HepG2 (cell line): ENCODE results near the gene ZNF148.

Source experiments
- ESRRA ChIP-seq: sonication (generic); formaldehyde crosslinking; IDR thresholded peaks from 2 replicates; pipeline ENCODE4 v1.5.1; 2020; ENCODE audit warnings: mild to moderate bottlenecking, low read depth, missing genetic modification reagents
- EZH2 ChIP-seq: conservative IDR thresholded peaks from 2 replicates; pipeline ENCODE4 v1.6.1; 2012; ENCODE audit warnings: mild to moderate bottlenecking, low read depth, low read length, moderate library complexity
- HNRNPK ChIP-seq: fragments of 200-400 bp; formaldehyde crosslinking; IDR thresholded peaks from 2 replicates; pipeline ENCODE4 v1.6.1; 2018; ENCODE audit warnings: low read length, low read depth, moderate library complexity, mild to moderate bottlenecking; ENCODE audit not compliant: poor library complexity, severe bottlenecking
- KLF13 ChIP-seq: sonication (generic); formaldehyde crosslinking; IDR thresholded peaks from 2 replicates; pipeline ENCODE4 v1.4.0; 2020; ENCODE audit warnings: mild to moderate bottlenecking, missing genetic modification reagents
- POLR2AphosphoS5 ChIP-seq: IDR thresholded peaks from 2 replicates; pipeline ENCODE4 v1.6.1; 2012; ENCODE audit warnings: low read depth, low read length
- SMC3 ChIP-seq: IDR thresholded peaks from 2 replicates; pipeline ENCODE4 v1.6.1; 2011; ENCODE audit warnings: low read length, improper control_type of control experiment
- SSRP1 ChIP-seq: IDR thresholded peaks from 2 replicates; pipeline ENCODE4 v1.6.1; 2016; ENCODE audit warnings: control low read depth
- ZNF333 ChIP-seq: sonication (generic); formaldehyde crosslinking; IDR thresholded peaks from 2 replicates; pipeline ENCODE4 v1.4.0; 2020; ENCODE audit warnings: mild to moderate bottlenecking, missing genetic modification reagents, borderline replicate concordance

DNA sequence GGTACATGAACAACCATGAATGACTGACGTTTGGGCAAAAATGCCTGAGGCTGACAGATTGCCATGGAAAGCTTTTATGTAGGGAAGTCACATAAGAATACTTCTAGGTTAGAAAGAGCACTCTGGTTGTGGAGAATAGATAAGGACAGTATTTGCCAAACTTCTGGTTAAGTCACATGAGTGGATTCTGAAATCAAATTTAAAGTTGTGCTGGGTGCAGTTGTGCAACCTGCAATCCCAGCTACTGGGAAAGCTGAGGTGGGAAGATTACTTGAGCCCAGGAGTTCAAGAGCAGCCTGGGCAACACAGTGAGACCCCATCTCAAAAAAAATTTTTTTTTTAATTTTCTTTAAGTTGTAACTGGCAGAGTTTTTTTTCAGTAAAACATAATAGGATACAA, 7.2 kb upstream of the ZNF148 start:
- TF ChIP-seq SMC3, result no peak
- no peak for TF ChIP-seq KLF13 (CRISPR knock-in tag)
- no peak for TF ChIP-seq SSRP1
- TF ChIP-seq HNRNPK, result no peak
- TF ChIP-seq POLR2AphosphoS5, result no peak
- TF ChIP-seq ZNF333 (CRISPR knock-in tag), result no peak
- no peak for TF ChIP-seq EZH2
- TF ChIP-seq ESRRA (CRISPR knock-in tag), result no peak
